HUES6 (cell line): ENCODE measurements around the gene GLI3.
A peak's percentile ranks its signal among the peaks of the same experiment; 100 is the strongest.

Experiments used
- H3K27ac ChIP-seq: 2 replicates; pipeline ENCODE4 v1.7.0; 2013; ENCODE audit warnings: low read depth, mild to moderate bottlenecking, low read length, inconsistent platforms
- H3K27me3 ChIP-seq: 2 replicates; pipeline ENCODE4 v1.6.1; 2013; ENCODE audit warnings: low read length; ENCODE audit not compliant: control insufficient read depth, insufficient read depth
- H3K36me3 ChIP-seq: 2 replicates; pipeline ENCODE4 v1.6.1; 2013; ENCODE audit warnings: low read length; ENCODE audit not compliant: control insufficient read depth, insufficient read depth
- H3K4me1 ChIP-seq: 2 replicates; pipeline ENCODE4 v1.6.1; 2013; ENCODE audit warnings: low read length; ENCODE audit not compliant: control insufficient read depth, insufficient read depth
- H3K4me3 ChIP-seq: 2 replicates; pipeline ENCODE4 v1.5.1; 2013; ENCODE audit warnings: low read depth, low read length
- H3K9ac ChIP-seq: one replicate; pipeline ENCODE4 v1.6.1; 2013; ENCODE audit warnings: mild to moderate bottlenecking, low read length
- H3K9me3 ChIP-seq: 2 replicates; pipeline ENCODE4 v1.6.1; 2013; ENCODE audit warnings: low read depth, low read length; ENCODE audit not compliant: control insufficient read depth, insufficient read depth

Gene GLI3

DNA sequence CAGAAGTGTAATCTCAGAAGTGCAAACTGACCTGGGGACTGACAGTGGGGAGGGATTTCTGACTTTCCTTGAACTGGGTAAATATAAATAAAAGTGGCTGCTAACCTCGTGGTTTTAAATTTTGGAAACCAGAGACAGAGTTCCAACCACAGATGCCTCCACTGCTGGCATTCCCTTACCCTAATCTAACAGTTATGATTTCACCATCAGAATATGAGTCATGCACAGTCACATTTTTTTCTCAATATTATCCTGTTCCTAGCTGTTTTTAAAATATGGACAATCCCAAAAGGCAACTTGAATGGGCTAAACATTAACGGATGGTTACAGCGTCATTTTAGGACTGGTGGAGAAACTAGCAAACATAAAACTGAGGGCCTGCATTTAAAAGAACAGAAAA is 269.9 kb downstream of the GLI3 start:
- Histone ChIP-seq H3K9me3 (no peaks in the 10 kb centered on the region; the same call in 1 of the 2 replicates), H3K27ac (no peak overlapping the region), H3K27me3 (no peaks in the 10 kb centered on the region), H3K4me1 (no peaks in the 10 kb centered on the region), H3K36me3 (peaks cover 42% of the 10 kb centered on the region), H3K4me3 (no peak overlapping the region), H3K9ac (no peak overlapping the region)

DNA sequence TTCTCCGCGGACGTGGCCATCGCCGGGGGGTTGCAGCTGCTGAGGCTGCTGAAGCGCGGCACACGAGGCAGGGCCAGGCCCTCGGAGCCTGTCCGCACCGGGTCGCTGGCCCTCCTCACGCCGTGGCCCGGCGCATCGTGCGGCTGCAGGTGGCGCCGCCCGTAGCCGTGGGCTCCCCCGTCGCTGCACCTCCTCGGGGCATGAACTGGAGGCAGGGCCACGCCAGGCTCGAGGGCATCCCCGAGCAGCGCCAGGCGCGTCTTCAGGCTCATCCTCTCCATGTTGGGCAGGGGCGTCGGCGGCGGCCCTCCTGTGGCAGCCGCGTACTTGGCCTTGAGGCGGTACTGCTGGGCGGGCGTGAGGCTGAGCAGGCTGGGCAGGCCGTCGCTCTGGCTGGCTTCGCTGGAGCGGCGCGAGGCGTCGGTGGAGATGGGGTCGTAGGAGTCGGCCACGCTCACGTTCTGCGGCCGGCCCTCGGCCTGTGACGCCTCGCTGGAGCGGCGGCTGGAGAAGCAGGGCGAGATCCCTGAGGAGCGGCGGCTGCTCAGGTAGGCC is 271.0 kb downstream of the GLI3 start:
- Histone ChIP-seq H3K9ac (no peak overlapping the region), H3K36me3 (peaks cover 37% of the 10 kb centered on the region), H3K4me1 (no peaks in the 10 kb centered on the region), H3K27ac (no peak overlapping the region), H3K4me3 (no peak overlapping the region), H3K9me3 (no peaks in the 10 kb centered on the region; the same call in 1 of the 2 replicates), H3K27me3 (no peaks in the 10 kb centered on the region)

DNA sequence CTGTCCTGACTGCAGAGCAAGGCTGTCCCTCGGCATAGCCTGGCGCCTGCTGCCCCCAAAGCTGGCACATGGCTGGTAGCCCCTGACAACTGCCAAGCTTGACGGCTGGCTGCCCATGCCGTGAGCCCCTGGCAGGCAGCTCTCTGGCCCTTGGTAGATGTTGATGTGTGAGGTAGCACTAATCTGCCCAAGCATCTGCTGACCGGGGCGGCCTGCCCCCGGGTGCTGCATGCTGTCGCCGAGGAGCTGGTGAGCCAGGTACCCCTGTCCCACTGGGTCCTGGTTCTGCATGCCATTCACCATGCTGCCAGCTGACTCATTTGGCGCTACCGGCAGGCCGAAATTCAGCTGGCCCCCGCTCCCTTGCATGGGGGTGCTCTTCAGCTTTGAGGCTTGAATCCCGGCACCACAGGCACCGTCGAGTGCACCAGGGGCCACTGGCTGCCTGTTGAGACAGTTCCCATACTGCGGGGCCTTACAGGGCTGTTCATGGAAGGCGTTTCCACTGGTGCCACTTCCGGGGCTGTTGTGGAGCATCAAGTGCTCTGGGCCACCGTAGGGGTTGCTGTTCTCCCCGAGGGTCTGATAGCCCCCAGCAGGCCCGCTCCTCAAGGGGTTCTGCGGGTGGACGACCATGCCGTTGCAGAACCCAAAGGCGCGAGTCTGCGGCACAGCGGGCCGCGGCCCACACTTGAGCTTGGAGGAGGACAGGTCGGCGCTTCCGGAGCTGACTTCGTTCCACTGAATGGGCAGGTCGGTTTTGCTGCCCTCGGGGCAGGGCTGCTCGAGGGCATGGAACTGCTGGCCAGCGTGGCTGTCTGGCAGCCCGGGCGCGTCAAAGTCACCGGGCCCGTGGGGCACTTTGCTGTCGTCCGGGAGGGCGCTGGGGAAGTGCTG is 271.9 kb downstream of the GLI3 start:
- no peak overlapping the region for H3K27ac ChIP-seq
- H3K27me3 ChIP-seq: no peaks in the 10 kb centered on the region
- no peak overlapping the region for H3K9ac ChIP-seq
- no peak overlapping the region for H3K4me3 ChIP-seq
- H3K36me3 ChIP-seq: peaks cover 35% of the 10 kb centered on the region
- H3K9me3 ChIP-seq: no peaks in the 10 kb centered on the region; the same call in 1 of the 2 replicates
- H3K4me1 ChIP-seq: no peaks in the 10 kb centered on the region

DNA sequence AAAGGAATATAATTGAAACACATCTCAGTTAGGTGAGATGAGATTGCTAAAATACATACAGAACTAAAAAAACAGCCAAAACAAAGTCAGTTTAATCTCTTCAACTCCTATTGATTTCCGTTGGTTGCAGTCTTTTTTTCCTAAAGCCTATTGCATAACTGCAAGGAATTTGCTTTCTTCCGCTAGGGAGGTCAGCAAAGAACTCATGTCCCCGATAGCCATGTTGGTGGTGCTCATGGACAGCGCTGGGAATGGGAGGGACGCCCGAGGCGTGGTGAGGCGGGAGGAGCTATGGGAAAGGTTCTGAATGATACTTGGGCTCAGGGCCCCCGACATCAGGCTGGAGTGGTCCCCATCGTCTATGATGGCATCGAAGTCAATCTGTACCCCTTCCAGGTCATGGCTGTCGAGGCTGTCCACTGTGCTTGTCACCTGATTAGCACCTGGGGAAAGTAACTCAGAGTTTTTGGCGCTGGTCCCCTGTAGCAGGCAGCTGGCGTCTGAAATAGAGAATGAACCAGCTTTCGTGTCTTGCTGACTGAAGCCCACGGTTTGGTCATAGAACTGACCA is 272.7 kb downstream of the GLI3 start:
- H3K27me3 ChIP-seq: no peaks in the 10 kb centered on the region
- peaks cover 35% of the 10 kb centered on the region for H3K36me3 ChIP-seq
- no peaks in the 10 kb centered on the region; the same call in 1 of the 2 replicates for H3K9me3 ChIP-seq
- no peaks in the 10 kb centered on the region for H3K4me1 ChIP-seq
- H3K27ac ChIP-seq: no peak overlapping the region
- no peak overlapping the region for H3K9ac ChIP-seq
- H3K4me3 ChIP-seq: no peak overlapping the region

DNA sequence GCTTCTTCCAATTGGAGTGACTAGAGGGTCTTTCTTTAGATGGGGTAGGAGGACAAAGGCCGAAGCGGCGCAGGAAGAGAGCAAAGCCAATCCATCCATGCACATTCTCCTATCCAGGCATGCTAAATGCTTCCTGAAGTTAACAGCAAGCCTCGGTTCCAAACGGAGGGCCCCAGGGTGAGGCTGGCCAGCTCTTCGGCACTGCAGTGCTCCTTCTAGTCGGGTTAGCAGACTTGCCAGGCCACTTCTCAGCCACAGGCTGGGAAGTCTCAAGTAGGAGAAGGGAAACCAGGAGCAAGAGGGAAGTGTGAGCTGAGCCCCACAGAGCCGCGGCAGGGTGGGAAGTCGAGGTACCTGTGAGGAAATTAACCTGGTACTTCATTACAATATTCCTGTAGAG is 280.3 kb downstream of the GLI3 start:
- H3K27me3 ChIP-seq: no peaks in the 10 kb centered on the region
- peaks cover 24% of the 10 kb centered on the region; the same call in 1 of the 2 replicates for H3K4me1 ChIP-seq
- no peaks in the 10 kb centered on the region for H3K36me3 ChIP-seq
- H3K27ac ChIP-seq: no peak overlapping the region
- H3K9me3 ChIP-seq: no peaks in the 10 kb centered on the region
- no peak overlapping the region for H3K4me3 ChIP-seq
- no peak overlapping the region for H3K9ac ChIP-seq

DNA sequence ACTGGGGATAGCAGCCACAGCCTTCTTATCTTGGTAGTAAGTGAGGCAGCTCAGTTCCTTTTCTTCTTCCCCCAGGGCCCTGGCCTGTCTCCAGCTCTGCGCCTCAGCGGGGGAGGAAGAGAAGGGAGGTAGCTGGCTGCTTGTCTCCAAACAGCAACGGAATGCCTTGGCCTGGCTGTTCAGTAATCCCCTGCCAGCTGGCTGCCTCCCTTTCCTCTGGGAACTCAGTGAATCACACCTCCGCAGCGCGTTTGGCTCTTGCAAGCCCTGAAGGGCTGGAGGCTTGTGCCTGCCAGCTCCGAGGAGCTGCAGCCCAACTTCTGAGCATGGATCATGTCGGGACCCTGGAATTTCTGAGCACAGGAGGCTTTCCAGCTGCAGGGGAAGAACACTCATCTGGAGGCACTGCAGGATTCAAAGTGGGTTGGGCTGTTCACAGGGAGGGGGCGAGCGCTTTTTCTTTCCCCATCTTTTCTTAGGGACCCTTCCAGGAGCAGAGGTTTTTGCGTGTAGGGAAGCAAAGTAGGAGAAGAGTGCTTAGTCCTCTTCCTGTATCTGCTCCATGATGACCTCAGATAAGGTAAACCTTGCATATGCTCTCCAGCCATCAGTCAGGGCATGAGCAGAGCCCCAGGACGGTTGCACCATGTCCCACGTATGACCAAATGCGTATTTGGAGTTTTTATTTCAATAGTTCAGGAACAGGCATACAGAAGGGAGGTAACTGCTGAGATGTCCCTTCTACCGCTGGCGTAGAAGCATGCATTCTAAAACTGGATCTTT is 280.9 kb downstream of the GLI3 start:
- Histone ChIP-seq H3K27ac (no peak overlapping the region), H3K9ac (no peak overlapping the region), H3K36me3 (no peaks in the 10 kb centered on the region), H3K9me3 (no peaks in the 10 kb centered on the region), H3K4me1 (peaks cover 24% of the 10 kb centered on the region; the same call in 1 of the 2 replicates), H3K4me3 (no peak overlapping the region), H3K27me3 (no peaks in the 10 kb centered on the region)

DNA sequence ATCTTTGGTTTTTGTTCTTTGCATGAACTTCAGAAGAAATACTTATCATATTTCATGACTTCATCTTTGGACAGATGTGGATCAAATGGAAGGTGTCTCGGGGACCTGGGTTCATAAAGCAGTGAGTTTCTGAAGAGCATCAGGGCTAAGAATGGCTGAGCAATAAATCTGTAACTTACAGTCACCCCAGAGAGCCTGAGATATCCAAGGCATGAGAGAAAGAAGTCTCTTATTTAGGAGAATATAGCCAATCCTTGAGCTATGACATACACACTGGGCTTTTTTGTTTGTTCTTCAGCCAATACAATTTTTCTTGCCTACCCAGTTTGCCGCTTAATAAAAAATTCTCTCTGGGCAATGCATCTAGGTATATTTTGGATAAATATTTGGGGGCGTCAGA is 281.6 kb downstream of the GLI3 start:
- H3K27me3 ChIP-seq: no peaks in the 10 kb centered on the region
- no peaks in the 10 kb centered on the region for H3K9me3 ChIP-seq
- no peak overlapping the region for H3K9ac ChIP-seq
- H3K4me3 ChIP-seq: no peak overlapping the region
- no peak overlapping the region for H3K27ac ChIP-seq
- H3K4me1 ChIP-seq: peaks cover 24% of the 10 kb centered on the region; the same call in 1 of the 2 replicates
- no peaks in the 10 kb centered on the region for H3K36me3 ChIP-seq

DNA sequence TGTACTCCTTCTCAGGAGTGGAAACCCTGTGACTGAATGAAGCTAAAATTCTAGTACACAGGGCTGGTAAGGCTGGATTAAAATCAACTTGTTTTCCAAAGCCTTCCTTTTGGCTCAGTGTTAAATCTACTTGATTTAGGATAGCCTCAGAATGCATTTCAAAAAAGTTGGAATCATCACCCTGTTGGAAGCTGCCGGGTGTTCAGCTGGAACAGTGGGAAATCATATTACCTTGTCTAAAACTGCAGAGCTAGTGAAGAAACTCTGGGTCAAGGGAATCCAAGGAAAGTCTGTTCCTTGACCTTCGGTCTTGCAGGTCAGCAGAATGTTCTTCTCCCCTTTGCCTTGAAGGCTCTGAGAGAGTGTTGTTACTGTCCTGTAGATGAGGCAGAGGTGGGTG is 282.0 kb downstream of the GLI3 start:
- H3K9me3 ChIP-seq: no peaks in the 10 kb centered on the region
- peaks cover 24% of the 10 kb centered on the region; the same call in 1 of the 2 replicates for H3K4me1 ChIP-seq
- H3K36me3 ChIP-seq: no peaks in the 10 kb centered on the region
- H3K9ac ChIP-seq: no peak overlapping the region
- no peaks in the 10 kb centered on the region for H3K27me3 ChIP-seq
- H3K4me3 ChIP-seq: no peak overlapping the region
- H3K27ac ChIP-seq: no peak overlapping the region

DNA sequence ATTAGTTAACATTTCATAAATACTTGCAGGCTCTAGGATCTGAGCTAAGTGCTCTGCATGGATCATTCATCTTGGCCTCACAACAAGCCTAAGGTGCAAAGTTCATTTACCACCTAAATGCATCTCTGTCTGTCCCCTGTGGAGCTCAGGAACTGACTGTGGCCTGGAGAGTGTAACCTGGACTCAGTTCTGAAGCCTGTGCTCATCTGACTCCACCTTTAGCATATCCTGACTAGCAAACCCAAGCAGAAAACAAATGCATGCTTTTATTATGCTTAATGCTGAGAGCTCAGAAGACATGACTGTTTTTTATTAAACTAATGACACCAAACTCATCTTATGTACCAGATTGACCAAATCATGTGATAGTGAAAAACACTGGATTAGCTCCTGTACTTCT is 288.5 kb downstream of the GLI3 start:
- Histone ChIP-seq H3K9ac (no peak overlapping the region), H3K36me3 (no peaks in the 10 kb centered on the region), H3K4me3 (no peak overlapping the region), H3K27ac (no peak overlapping the region), H3K9me3 (no peaks in the 10 kb centered on the region), H3K27me3 (no peaks in the 10 kb centered on the region), H3K4me1 (peaks cover under 1% of the 10 kb centered on the region; the same call in 1 of the 2 replicates)

DNA sequence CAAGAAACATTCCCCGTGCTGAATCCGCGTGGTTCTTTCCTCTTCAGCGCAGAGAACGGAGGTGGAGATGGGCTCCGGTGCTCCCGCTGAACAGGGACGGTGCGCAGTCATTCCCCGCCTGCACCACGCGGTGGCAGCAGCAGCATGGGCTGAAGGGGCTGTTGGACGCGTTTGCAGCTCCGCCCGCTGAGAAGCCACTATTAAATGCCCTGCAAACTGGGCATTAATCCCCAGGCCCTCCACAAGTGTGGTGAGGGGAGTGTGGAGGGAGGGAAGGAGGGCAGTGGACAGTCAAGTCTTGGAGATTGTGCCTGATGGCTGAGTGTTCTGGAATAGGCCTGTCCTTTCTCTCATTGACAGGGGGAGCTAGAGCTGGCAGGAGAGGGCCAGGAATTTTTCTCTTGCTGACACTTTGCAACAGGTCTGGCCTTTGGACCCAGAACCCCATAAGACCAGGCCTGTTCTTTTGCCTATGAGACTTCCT is 293.9 kb downstream of the GLI3 start:
- Histone ChIP-seq H3K4me1 (peaks cover 15% of the 10 kb centered on the region; the same call in 1 of the 2 replicates), H3K9me3 (no peaks in the 10 kb centered on the region), H3K27me3 (peaks cover 16% of the 10 kb centered on the region), H3K27ac (no peak overlapping the region), H3K9ac (no peak overlapping the region), H3K36me3 (no peaks in the 10 kb centered on the region), H3K4me3 (peak overlapping the region; percentile 48)
